Thyroid gland (tissue), 4 donors: Measurements from ENCODE around the gene KLF3.

ENCODE experiments used
- POLR2A ChIP-seq, 2 donors: fragments of 450-650 bp; IDR thresholded peaks; one replicate each; pipeline ENCODE4 v1.6.1; 2017; ENCODE audit warnings: antibody characterized with exemption in 2 of 2, mild to moderate bottlenecking in 2 of 2, moderate library complexity in 1 of 2
- TF ChIP-seq, protein P1 (sequence below), 6 experiments: fragments of 200-600 bp in 3 of 6; fragments of 450-650 bp in 3 of 6; sonication (generic) in 3 of 6; IDR thresholded peaks; one replicate each; pipeline ENCODE4 v1.5.1; 2016 to 2019; ENCODE audit warnings: antibody characterized with exemption in 6 of 6, mild to moderate bottlenecking in 2 of 6, inconsistent platforms in 1 of 6, moderate library complexity in 1 of 6

DNA sequence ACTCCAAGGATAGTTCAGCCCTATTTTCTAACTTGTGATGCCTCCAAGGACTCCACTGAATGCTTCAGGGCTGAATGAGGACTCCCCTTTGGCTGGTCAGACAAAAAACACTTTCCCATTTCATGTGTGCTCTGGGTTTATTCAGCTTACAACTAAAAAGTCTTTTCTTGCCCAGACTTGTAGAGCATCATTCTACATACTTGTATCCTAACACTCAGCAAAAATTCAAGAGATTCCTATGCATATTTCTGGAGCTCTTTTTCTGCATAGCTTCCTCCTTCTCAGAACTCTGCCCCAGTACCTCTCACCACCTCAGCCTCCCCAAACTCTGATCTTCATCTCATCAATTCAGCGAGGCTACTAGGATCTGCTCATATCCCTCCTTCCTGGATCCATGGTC lies 22.2 kb upstream of the KLF3 start:
- TF ChIP-seq, protein P1, sequence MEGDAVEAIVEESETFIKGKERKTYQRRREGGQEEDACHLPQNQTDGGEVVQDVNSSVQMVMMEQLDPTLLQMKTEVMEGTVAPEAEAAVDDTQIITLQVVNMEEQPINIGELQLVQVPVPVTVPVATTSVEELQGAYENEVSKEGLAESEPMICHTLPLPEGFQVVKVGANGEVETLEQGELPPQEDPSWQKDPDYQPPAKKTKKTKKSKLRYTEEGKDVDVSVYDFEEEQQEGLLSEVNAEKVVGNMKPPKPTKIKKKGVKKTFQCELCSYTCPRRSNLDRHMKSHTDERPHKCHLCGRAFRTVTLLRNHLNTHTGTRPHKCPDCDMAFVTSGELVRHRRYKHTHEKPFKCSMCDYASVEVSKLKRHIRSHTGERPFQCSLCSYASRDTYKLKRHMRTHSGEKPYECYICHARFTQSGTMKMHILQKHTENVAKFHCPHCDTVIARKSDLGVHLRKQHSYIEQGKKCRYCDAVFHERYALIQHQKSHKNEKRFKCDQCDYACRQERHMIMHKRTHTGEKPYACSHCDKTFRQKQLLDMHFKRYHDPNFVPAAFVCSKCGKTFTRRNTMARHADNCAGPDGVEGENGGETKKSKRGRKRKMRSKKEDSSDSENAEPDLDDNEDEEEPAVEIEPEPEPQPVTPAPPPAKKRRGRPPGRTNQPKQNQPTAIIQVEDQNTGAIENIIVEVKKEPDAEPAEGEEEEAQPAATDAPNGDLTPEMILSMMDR (IDR thresholded peaks at IDR 0.05): no peak
- TF ChIP-seq POLR2A (IDR thresholded peaks at IDR 0.05): no peak
